ENCODE results near the gene POU1F1.

DNA sequence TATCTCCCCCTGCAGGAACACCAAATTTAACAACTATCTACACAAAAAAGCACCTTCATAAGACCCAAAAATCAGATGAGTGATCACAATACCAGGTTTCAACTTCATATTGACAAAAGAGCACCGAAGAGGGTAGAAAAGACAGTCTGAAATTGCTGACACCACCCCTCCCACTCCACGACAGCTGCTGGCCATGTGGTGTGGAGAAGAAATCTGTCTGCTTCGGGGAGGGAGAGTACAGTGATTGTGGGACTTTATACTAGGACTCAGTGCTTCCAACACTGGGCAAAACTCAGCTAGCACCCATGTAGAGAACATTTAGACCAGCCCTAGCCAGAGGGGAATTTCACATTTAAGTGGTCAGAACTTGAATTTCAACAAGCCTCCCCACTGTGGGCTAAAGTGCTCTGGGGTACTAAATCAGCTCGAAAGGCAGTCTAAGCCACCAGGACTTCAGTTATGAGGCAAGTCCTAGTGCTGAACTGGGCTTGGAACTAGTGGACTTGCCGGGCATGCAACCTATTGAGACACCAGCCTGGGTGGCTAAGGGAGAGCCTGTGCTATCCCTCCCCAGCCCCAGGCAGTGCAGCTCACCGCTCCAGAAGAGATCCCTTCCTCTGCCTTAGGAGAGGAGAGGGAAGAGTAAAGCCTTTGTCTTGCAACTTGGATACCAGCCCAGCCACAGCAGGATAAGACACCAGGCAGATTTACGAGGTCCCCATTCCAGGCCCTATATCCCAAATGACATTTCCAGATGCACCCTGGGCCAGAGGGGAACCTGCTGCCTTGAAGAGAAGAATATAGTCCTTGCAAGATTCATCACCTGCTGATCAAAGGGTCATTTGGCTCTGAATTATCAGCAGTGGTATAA lies 44.6 kb upstream of the POU1F1 start:
- TF ChIP-seq, protein P1, sequence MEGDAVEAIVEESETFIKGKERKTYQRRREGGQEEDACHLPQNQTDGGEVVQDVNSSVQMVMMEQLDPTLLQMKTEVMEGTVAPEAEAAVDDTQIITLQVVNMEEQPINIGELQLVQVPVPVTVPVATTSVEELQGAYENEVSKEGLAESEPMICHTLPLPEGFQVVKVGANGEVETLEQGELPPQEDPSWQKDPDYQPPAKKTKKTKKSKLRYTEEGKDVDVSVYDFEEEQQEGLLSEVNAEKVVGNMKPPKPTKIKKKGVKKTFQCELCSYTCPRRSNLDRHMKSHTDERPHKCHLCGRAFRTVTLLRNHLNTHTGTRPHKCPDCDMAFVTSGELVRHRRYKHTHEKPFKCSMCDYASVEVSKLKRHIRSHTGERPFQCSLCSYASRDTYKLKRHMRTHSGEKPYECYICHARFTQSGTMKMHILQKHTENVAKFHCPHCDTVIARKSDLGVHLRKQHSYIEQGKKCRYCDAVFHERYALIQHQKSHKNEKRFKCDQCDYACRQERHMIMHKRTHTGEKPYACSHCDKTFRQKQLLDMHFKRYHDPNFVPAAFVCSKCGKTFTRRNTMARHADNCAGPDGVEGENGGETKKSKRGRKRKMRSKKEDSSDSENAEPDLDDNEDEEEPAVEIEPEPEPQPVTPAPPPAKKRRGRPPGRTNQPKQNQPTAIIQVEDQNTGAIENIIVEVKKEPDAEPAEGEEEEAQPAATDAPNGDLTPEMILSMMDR (IDR thresholded peaks at IDR 0.05), result no peak
- TF ChIP-seq POLR2A (IDR thresholded peaks at IDR 0.05), result no peak

All from thyroid gland (tissue), 4 donors.